OCI-M1 (cell line): ENCODE measurements around the gene PFKFB2.

Source experiments
- DNase-seq: peaks from one replicate; lab custom pipeline; 2025; lab: John Stamatoyannopoulos, UW

The PFKFB2 gene

GRCh38 chr1:207067185-207067584, 14.1 kb downstream of the PFKFB2 start:
- no peak for DNase-seq

- no peak for DNase-seq
Observed at GRCh38 chr1:207067665-207068064, 14.6 kb downstream of the PFKFB2 start.

GRCh38 chr1:207069061-207069460, 16.0 kb downstream of the PFKFB2 start:
- DNase-seq = no peak

- DNase-seq = no peak
Observed at GRCh38 chr1:207069858-207070506, 16.9 kb downstream of the PFKFB2 start.

- peak; percentile 79 for DNase-seq
Observed at GRCh38 chr1:207070811-207071210, 17.7 kb downstream of the PFKFB2 start.

GRCh38 chr1:207071426-207071825, 18.4 kb downstream of the PFKFB2 start:
- DNase-seq = no peak

GRCh38 chr1:207072233-207072632, 19.2 kb downstream of the PFKFB2 start:
- DNase-seq = no peak

- DNase-seq = no peak
Observed at GRCh38 chr1:207073906-207074820, 21.1 kb downstream of the PFKFB2 start.

GRCh38 chr1:207076181-207076955, 23.3 kb downstream of the PFKFB2 start:
- no peak for DNase-seq

- no peak for DNase-seq
Observed at GRCh38 chr1:207077012-207077411, 23.9 kb downstream of the PFKFB2 start.

GRCh38 chr1:207077470-207078377, 24.6 kb downstream of the PFKFB2 start:
- DNase-seq = peak; percentile 95

- no peak for DNase-seq
Observed at GRCh38 chr1:207078578-207079132, 25.6 kb downstream of the PFKFB2 start.

- no peak for DNase-seq
Observed at GRCh38 chr1:207079706-207080241, 26.7 kb downstream of the PFKFB2 start.

- no peak for DNase-seq
Observed at GRCh38 chr1:207081088-207081487, 28.0 kb downstream of the PFKFB2 start.

- DNase-seq = no peak
Observed at GRCh38 chr1:207081806-207082205, 28.7 kb downstream of the PFKFB2 start.

- no peak for DNase-seq
Observed at GRCh38 chr1:207084232-207084631, 31.2 kb downstream of the PFKFB2 start.

- peak; percentile 93 for DNase-seq
Observed at GRCh38 chr1:207084701-207085180, 31.7 kb downstream of the PFKFB2 start.

- no peak for DNase-seq
Observed at GRCh38 chr1:207085887-207086286, 32.8 kb downstream of the PFKFB2 start.

GRCh38 chr1:207088161-207088560, 35.1 kb downstream of the PFKFB2 start:
- DNase-seq = no peak
